GM19023 (cell line): ENCODE measurements around the gene KRT13.

ENCODE experiments used
- ATAC-seq: cut with Tn5 transposase; IDR thresholded peaks from one replicate; pipeline ENCODE4 v1.9.1; 2021; ENCODE audit warnings: mild to moderate bottlenecking, moderate library complexity; ENCODE audit not compliant: unreplicated experiment

Gene KRT13

GRCh38 chr17:41475421-41475820, 30.0 kb downstream of the KRT13 start:
- no peak for ATAC-seq

DNA sequence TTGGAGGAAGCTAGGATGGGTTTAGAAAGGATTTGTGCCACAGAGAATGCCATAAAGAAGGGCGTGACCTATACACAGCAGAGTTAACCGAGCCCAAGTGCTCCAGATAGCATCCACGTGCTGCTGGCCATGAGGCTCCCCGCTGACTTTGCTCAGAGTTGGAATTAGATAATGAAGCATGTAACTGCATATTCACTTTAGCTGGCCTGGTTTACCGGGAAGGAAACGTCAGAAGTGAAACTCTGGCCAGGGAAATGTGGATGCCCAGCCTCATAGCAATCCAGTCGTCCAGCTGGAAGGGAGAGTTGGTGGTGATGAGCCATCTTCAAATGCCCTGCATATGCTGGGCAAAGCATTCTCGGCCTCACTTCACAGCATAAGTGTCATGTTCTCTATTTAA, 30.5 kb downstream of the KRT13 start:
- no peak for ATAC-seq

DNA sequence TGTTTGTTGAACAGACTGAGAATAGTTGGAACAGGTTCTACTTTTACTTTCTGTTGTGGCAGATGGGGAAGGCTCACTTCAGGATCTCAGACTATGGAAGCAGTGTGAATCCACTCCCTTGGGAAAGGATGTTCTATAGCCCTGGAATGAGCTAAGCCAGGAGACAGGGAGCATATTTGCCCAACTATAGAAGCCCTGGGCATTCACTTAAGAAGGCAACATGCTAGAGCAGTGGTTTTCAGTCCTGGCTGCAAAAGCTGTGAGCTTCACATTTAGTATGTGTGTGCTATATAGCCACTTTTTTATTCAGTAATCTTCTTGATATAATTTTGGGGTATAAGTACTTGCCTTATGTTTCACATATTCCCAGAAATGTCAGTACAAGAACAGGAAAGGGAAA, 37.1 kb downstream of the KRT13 start:
- ATAC-seq: no peak

DNA sequence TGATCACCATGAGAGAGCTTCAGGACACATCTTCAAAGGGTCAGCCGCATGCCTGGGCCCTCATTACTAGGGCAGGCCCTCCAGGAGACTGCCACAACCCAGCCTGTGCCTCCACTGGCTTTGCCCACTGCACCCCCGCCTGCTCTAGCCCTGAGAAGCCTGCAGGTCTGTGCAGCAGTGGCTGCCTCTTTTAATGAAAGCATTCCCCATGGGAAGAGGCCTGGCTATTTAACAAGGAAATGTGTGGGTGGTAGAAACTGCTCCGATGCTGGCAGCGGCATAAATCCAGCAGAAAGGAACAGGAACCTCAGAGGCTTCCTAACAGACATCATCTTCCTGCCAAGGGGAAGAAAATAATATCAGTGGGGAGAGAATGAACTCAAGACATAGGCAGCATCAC, 37.9 kb downstream of the KRT13 start:
- ATAC-seq: no peak

DNA sequence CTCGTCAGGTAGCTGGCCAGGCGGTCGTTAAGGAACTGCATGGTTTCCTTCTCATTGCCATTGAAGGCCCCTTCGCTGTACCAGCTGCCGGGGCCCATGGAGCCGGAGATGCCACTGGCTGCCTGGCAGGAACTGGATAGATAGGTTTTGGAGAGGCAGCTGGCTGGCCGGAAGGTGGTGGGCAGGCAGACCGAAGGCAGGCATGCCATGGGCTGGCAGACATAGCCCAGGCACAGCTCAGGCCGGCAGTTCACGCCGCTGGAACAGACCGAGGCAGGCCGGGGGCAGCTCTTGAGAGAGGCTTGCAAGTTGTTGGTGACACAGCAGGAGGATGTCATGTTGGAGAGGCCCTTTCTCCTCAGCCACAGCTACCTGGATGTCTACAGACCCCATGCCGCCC, 38.4 kb downstream of the KRT13 start, which contains the start of gene KRT32:
Gene KRT32 (minus strand): TSS at position 399 of the 400 bp plus-strand sequence. CDS start 61 bp downstream, at position 338.
- no peak for ATAC-seq

DNA sequence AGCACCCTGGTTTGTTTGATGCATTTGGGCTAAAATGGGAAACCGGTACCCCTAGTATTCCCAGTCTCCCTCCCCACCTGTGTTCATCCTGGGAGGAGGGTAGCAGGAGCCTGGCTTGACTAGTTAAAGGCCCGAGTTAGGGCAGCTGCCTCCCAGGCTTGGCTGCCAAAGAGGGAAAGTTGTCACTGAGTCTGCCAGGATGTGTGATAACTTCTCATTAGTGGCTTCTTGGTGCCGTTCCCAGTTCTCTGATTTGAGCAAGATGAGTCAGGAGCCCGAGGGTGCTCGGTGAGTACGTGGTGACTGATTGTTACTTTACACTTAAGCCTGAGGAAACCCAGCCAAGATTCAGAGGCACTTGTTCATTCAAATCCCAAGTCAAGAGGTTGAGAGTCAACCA, 40.7 kb downstream of the KRT13 start:
- no peak for ATAC-seq

- ATAC-seq: no peak
These were observed 41.2 kb downstream of the KRT13 start for GRCh38 chr17:41464173-41464572.

DNA sequence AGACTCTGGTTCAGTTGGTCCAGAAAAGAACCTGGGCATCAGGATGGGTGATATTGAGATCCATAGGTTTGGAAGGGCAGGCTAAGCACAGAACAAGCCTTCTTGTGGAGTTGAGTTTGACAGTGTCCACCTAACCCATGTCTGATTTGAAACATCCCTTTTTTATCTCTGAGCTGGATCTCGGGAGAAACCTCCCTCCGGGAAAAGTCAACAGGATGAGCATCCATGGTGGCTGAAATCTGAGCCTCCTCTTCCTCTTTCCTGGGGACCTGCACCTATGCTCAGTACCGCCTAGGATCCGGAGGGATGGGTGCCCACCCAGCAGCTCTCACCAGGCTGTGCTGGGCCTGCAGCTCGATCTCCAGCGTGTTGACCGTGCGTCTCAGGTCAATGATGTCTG, 41.7 kb downstream of the KRT13 start:
- ATAC-seq: no peak

- no peak for ATAC-seq
These were observed 42.7 kb downstream of the KRT13 start for GRCh38 chr17:41462705-41463104.

DNA sequence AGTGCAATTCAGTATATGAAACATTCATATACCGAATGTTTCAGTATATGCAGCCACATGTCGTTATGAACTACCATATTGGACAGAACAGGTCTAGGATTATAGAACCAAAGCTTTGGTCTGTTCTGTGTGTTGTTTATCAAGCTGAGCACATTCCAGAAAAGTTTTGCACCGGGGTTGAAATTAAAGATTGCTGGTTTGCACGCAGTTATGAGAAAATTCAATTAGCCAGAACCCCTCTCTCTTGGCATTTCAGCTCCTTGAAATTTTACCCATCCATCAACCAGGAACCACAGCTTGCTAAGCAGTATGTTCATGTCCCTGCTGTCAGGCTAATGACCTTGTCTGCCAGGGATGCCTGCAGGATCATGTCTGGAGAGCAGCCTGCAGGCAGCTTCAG, 47.7 kb downstream of the KRT13 start:
- ATAC-seq: no peak

GRCh38 chr17:41456204-41456603, 49.2 kb downstream of the KRT13 start:
- no peak for ATAC-seq

DNA sequence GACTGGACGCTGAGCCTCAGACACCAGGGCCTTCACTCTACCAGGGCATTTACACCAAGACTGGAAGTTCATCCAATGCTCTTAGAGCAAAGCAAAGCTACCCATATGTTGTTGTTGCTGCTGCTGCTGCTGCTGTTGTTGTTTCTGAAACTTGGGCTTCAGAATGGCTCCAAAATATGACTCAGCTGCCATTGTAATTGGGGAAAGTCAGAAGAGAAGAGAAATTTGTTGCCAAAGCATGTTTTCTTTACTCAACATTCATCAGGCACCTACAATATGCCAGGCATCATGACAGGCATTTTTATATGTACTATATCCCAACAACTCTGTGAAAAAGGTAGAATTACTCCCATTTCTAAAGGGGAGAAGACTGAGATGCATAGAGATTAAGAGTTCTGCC, 50.2 kb downstream of the KRT13 start:
- no peak for ATAC-seq

GRCh38 chr17:41453066-41453465, 52.3 kb downstream of the KRT13 start:
- no peak for ATAC-seq

GRCh38 chr17:41452281-41452680, 53.1 kb downstream of the KRT13 start:
- ATAC-seq: no peak

DNA sequence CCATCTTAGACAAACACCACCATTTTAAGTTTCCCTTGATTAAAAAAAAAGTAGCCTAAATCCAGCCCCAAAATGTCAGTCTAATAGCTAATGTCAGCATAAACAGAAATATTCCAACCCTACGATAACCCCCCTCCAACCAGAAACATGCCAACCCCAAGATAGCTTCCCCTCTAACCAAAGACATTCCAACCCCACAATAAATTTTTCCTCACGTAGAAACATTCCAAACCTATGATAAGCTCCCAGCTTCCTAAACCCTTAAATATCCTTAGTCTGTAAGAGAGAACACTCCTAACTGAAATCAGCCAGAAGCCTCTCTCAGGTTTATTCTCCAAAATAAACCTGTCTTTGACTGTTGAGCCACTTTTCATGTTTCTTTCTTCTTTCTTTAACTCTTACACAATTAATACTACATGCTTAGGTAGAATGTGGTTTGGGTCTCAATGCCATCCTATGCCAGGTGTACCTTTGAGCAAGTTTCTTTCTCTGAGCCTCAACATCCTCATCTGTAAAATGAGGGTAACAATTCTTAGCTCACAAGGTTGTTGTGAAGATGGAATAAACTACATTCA, 54.2 kb downstream of the KRT13 start:
- no peak for ATAC-seq
